MG63 (cell line): ENCODE results near the gene SERPINF2. TPM values are rescaled to one million over a fixed set of nuclear protein-coding genes. Genes with fewer than 3 reads are reported as not detected.
"Not testable (repeated sequence)": the region's sequence is repeated elsewhere in the genome, so short reads cannot be mapped to it uniquely, and the experiment has no call there.

ENCODE experiments used
- DNase-seq: peaks from one replicate; pipeline ENCODE4 v3.0.0-alpha.2; 2020
- H3K27me3 ChIP-seq: fragments of 250-450 bp; sonication (Bioruptor Pico); 2 replicates; pipeline ENCODE4 v1.5.1; 2020; ENCODE audit warnings: mild to moderate bottlenecking, moderate library complexity
- H3K36me3 ChIP-seq: fragments of 250-450 bp; sonication (Bioruptor Pico); 2 replicates; pipeline ENCODE4 v1.5.1; 2020; ENCODE audit warnings: mild to moderate bottlenecking, moderate library complexity
- H3K4me3 ChIP-seq: fragments of 250-450 bp; sonication (Bioruptor Pico); 2 replicates; pipeline ENCODE4 v1.5.1; 2020; ENCODE audit warnings: mild to moderate bottlenecking, moderate library complexity
- H3K9me3 ChIP-seq: fragments of 250-450 bp; sonication (Bioruptor Pico); 2 replicates; pipeline ENCODE4 v1.5.1; 2020; ENCODE audit warnings: mild to moderate bottlenecking, moderate library complexity
- total RNA-seq: library from RNA; depleted of rRNA; stranded (reverse); fragments of >200 nt; shearing (Covaris generic); gene quantifications from 2 replicates; pipeline ENCODE4 v1.2.3, GENCODE V29; 2014; ENCODE audit warnings: low replicate concordance

SERPINF2 gene
- total RNA-seq, 1 experiment from 2014 or later = not detected

- Histone ChIP-seq H3K27me3 (no peaks in the 10 kb centered on the region), H3K9me3 (no peaks in the 10 kb centered on the region)
These were observed 14.6 kb upstream of the SERPINF2 start for GRCh38 chr17:1727876-1728630.

GRCh38 chr17:1729966-1730325 is 12.7 kb upstream of the SERPINF2 start:
- no peaks in the 10 kb centered on the region for H3K36me3 ChIP-seq
- no peaks in the 10 kb centered on the region for H3K9me3 ChIP-seq
- no peaks in the 10 kb centered on the region for H3K27me3 ChIP-seq
- H3K4me3 ChIP-seq = no peak overlapping the region
- DNase-seq = no peak

More at GRCh38 chr17:1727876-1728630, 14.6 kb upstream of the SERPINF2 start:
- no peak for DNase-seq
- Histone ChIP-seq H3K4me3 (no peak overlapping the region), H3K36me3 (no peaks in the 10 kb centered on the region)

- H3K4me3 ChIP-seq = no peak overlapping the region
These were observed 12.1 kb upstream of the SERPINF2 start for GRCh38 chr17:1730326-1731193.

DNA sequence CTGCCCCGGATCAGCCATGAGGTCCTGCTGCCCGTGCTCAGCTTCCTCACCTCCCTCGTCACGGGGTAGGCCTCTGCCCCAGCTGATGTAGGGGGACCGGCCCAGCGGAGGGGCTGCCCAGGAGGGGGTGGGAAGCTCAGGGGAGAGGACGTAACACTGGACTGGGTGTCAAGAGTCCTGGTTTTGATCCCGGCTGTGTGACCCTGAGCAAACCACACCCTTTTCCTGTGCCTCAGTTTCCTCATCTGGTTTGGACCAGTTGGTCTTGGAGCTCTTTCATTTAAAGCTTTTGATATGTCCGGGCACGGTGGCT is 11.5 kb upstream of the SERPINF2 start:
- Histone ChIP-seq H3K36me3 (no peaks in the 10 kb centered on the region), H3K4me3 (no peak overlapping the region), H3K9me3 (no peaks in the 10 kb centered on the region), H3K27me3 (no peaks in the 10 kb centered on the region)
- DNase-seq = no peak

More at GRCh38 chr17:1730326-1731193, 12.1 kb upstream of the SERPINF2 start:
- no peaks in the 10 kb centered on the region for H3K27me3 ChIP-seq
- DNase-seq = no peak
- no peaks in the 10 kb centered on the region for H3K36me3 ChIP-seq
- H3K9me3 ChIP-seq = no peaks in the 10 kb centered on the region

GRCh38 chr17:1732241-1732832 is 10.3 kb upstream of the SERPINF2 start:
- no peak for DNase-seq
- Histone ChIP-seq H3K9me3 (no peaks in the 10 kb centered on the region), H3K27me3 (no peaks in the 10 kb centered on the region), H3K36me3 (no peaks in the 10 kb centered on the region), H3K4me3 (no peak overlapping the region)

GRCh38 chr17:1732833-1733321 is 9.8 kb upstream of the SERPINF2 start:
- DNase-seq = no peak
- H3K9me3 ChIP-seq = no peaks in the 10 kb centered on the region

DNA sequence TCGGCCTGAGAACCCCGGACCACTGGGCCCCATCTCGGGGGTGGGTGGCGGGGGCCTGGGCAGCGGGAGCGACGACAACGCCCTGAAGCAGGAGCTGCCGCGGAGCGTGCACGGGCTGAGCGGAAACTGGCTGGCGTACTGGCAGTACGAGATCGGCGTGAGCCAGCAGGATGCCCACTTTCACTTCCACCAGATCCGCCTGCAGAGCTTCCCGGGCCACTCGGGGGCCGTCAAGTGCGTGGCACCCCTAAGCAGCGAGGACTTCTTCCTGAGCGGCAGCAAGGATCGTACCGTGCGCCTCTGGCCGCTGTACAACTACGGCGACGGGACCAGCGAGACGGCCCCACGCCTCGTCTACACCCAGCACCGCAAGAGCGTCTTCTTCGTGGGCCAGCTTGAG is 8.9 kb upstream of the SERPINF2 start:
- no peak for DNase-seq
- Histone ChIP-seq H3K9me3 (no peaks in the 10 kb centered on the region), H3K36me3 (no peaks in the 10 kb centered on the region), H3K4me3 (no peak overlapping the region), H3K27me3 (no peaks in the 10 kb centered on the region)

More at GRCh38 chr17:1732833-1733321, 9.8 kb upstream of the SERPINF2 start:
- no peaks in the 10 kb centered on the region for H3K36me3 ChIP-seq
- H3K4me3 ChIP-seq = no peak overlapping the region
- no peaks in the 10 kb centered on the region for H3K27me3 ChIP-seq

- DNase-seq = no peak
- no peaks in the 10 kb centered on the region for H3K27me3 ChIP-seq
- H3K36me3 ChIP-seq = no peaks in the 10 kb centered on the region
- H3K9me3 ChIP-seq = no peaks in the 10 kb centered on the region
- H3K4me3 ChIP-seq = no peak overlapping the region
These were observed 7.3 kb upstream of the SERPINF2 start for GRCh38 chr17:1735418-1735817.

- H3K4me3 ChIP-seq = no peak overlapping the region
- H3K9me3 ChIP-seq = no peaks in the 10 kb centered on the region
- no peaks in the 10 kb centered on the region for H3K27me3 ChIP-seq
- DNase-seq = no peak
- no peaks in the 10 kb centered on the region for H3K36me3 ChIP-seq
These were observed 6.8 kb upstream of the SERPINF2 start for GRCh38 chr17:1735834-1736347.

GRCh38 chr17:1736348-1737281 is 6.1 kb upstream of the SERPINF2 start:
- DNase-seq = no peak
- H3K4me3 ChIP-seq = no peak overlapping the region
- no peaks in the 10 kb centered on the region for H3K27me3 ChIP-seq
- H3K36me3 ChIP-seq = no peaks in the 10 kb centered on the region
- no peaks in the 10 kb centered on the region for H3K9me3 ChIP-seq

DNA sequence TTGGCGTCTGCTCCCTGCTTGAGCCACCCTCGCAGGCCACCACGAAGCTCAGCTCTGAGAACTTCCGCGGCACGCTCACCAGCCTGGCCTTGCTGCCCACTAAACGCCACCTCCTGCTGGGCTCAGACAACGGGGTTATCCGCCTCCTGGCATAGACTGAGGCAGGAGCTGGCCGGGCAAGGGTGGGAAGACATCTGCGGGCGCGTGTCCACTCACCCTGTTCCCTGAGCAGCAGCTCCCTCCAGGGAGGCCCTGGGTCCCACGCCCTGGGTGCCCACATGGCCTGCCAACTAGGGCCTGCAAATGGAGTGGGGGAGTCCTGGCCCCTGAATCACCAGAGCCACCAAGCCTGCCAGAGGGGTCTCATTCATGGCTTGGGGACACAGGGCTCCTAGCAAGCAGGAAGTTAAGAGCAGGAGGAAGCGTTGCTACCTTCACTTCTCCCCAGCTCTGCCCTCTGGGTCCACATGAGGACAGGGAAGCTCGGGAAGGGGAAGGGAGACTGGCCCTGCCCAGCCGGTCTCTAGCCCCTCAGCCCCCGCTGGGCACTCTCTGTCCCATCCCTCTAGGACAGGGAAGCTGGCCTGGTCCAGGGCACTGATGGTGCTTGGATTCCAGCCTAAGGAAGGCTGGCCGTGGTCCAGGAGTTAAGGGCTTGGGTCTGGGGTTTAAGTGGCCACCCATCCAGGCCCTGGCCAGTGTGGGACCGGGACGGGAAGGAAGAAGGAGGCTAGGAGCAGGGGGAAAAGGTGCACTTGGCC is 5.0 kb upstream of the SERPINF2 start:
- DNase-seq = no peak
- H3K4me3 ChIP-seq = no peak overlapping the region
- H3K36me3 ChIP-seq = no peaks in the 10 kb centered on the region
- no peaks in the 10 kb centered on the region for H3K9me3 ChIP-seq
- H3K27me3 ChIP-seq = no peaks in the 10 kb centered on the region

- H3K36me3 ChIP-seq, DNase-seq, H3K4me3 ChIP-seq, H3K27me3 ChIP-seq, H3K9me3 ChIP-seq: not testable (repeated sequence)
These were observed 772 bp upstream of the SERPINF2 start for GRCh38 chr17:1741899-1742298.

DNA sequence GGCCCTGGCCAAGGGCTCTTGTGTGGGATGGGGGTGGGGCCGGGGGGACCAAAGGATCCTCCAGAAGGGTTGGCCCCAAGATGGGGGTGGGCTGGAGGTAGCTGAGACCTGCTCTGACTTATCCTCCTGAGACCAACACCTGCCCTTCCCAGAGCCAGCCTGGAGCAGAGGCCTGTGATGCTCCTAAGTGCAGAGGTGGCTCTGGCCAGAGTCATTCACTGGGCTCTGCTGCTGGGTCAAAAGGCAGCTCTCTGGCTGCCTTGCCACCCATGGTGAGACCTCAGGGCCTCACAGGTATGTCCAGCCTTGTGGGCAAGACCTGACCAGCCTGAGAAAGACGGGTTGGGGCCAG is 393 bp downstream of the SERPINF2 start:
- Histone ChIP-seq H3K27me3 (no peaks in the 10 kb centered on the region), H3K36me3 (no peaks in the 10 kb centered on the region), H3K4me3 (no peak overlapping the region), H3K9me3 (no peaks in the 10 kb centered on the region)
- DNase-seq = no peak

DNA sequence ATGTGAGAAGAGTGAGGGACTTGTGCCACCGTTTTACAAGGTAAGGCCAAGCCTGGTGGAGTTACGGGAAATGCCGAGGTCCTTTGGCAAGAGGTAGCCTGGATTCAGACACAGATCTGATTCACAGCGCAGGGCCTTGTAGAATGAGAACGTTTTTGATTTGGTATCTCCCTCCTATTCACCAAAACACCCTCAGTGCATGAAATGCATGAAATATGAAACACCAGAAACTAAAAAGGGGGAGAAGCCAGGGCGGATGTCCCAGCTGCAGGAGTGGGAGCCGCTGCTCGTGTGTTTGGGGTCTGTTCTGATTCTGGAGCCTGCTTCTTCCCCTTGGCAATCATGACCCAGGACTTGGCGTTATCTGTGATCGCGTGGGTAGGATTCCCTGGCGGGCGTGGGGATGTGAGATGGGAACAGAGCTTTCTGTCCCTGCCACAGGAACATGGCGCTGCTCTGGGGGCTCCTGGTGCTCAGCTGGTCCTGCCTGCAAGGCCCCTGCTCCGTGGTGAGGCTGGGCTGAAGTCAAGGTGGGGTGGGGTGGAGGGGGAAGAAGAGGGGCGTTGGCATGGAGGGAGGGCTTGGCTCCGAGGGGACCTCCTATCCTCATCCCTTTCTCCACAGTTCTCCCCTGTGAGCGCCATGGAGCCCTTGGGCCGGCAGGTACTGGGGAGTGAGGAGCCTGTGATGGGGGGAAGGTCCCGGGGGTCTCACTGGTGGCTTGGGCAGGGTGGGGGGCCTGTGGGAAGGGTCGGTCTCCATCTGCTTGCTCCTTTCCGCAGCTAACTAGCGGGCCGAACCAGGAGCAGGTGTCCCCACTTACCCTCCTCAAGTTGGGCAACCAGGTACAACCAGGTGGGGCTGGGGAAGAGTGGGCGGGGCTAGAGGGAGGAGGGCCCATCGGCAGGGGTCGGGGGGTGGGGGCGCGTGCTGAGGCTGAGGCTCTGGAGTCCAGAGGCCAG is 2.2 kb downstream of the SERPINF2 start:
- H3K4me3 ChIP-seq = no peak overlapping the region
- H3K27me3 ChIP-seq = no peaks in the 10 kb centered on the region
- no peaks in the 10 kb centered on the region for H3K36me3 ChIP-seq
- no peak for DNase-seq
- no peaks in the 10 kb centered on the region for H3K9me3 ChIP-seq
